ENCODE measurements around the gene DNAJC3. TPM values are rescaled to one million over a fixed set of nuclear protein-coding genes. Genes with fewer than 3 reads are reported as not detected.
"Not testable (repeated sequence)": the region's sequence is repeated elsewhere in the genome, so short reads cannot be mapped to it uniquely, and the experiment has no call there.

The DNAJC3 gene
- total RNA-seq, 4 donors from 2014 or later: 27.1 to 33.5 (median 30.7) TPM

DNA sequence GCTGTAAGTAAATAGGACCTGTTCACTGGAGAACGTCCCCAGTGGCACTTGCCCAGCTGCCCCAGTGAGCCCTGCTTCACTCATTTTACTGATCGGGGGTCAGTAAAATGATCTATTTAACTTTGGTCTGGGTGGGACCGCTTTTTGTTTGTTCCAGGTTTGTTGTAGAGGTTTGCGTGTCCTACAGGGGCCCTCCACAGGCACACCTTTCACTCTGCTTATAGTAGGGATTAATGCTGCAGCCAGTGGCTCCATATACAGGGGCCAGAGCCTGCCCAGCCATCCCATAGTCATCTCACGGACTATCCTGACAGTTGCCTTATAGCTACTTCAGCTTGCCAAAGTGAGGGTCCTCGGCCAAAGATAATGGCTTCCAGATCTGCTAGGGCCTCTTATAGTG, 104.1 kb downstream of the DNAJC3 start:
- no peak overlapping the region for H3K4me3 ChIP-seq
- WGBS: 97% methylated on average over 6 of the region's 6 CpGs
- H3K9me3 ChIP-seq: no peaks in the 10 kb centered on the region
- H3K27ac ChIP-seq: no peak overlapping the region
- H3K36me3 ChIP-seq: peaks cover 17% of the 10 kb centered on the region
- H3K4me1 ChIP-seq: no peaks in the 10 kb centered on the region
- DNase-seq (ENCODE audit: low spot score in 2 of 2): no peak
- no peaks in the 10 kb centered on the region for H3K27me3 ChIP-seq
- TF ChIP-seq POLR2A (IDR thresholded peaks at IDR 0.05) (no peak), EP300 (IDR thresholded peaks at IDR 0.05) (no peak), POLR2AphosphoS5 (IDR thresholded peaks at IDR 0.05) (no peak)
- TF ChIP-seq, protein P1, sequence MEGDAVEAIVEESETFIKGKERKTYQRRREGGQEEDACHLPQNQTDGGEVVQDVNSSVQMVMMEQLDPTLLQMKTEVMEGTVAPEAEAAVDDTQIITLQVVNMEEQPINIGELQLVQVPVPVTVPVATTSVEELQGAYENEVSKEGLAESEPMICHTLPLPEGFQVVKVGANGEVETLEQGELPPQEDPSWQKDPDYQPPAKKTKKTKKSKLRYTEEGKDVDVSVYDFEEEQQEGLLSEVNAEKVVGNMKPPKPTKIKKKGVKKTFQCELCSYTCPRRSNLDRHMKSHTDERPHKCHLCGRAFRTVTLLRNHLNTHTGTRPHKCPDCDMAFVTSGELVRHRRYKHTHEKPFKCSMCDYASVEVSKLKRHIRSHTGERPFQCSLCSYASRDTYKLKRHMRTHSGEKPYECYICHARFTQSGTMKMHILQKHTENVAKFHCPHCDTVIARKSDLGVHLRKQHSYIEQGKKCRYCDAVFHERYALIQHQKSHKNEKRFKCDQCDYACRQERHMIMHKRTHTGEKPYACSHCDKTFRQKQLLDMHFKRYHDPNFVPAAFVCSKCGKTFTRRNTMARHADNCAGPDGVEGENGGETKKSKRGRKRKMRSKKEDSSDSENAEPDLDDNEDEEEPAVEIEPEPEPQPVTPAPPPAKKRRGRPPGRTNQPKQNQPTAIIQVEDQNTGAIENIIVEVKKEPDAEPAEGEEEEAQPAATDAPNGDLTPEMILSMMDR (IDR thresholded peaks at IDR 0.05): no peak

GRCh38 chr13:95781940-95782339, 105.0 kb downstream of the DNAJC3 start:
- not testable (repeated sequence) for H3K27ac ChIP-seq; H3K27me3 ChIP-seq; DNase-seq (ENCODE audit: low spot score in 2 of 2); H3K4me1 ChIP-seq; H3K9me3 ChIP-seq; H3K4me3 ChIP-seq
- H3K36me3 ChIP-seq: peaks cover 19% of the 10 kb centered on the region
- WGBS: 94% methylated on average over 1 of the region's 1 CpG

- Histone ChIP-seq H3K4me1 (no peaks in the 10 kb centered on the region), H3K4me3 (no peak overlapping the region), H3K27ac (no peak overlapping the region), H3K27me3 (no peaks in the 10 kb centered on the region), H3K9me3 (no peaks in the 10 kb centered on the region), H3K36me3 (peaks cover 26% of the 10 kb centered on the region)
- TF ChIP-seq EP300 (IDR thresholded peaks at IDR 0.05): no peak
- no peak for TF ChIP-seq POLR2A (IDR thresholded peaks at IDR 0.05)
- TF ChIP-seq, protein P1 (IDR thresholded peaks at IDR 0.05): no peak
- TF ChIP-seq POLR2AphosphoS5 (IDR thresholded peaks at IDR 0.05): no peak
- DNase-seq (ENCODE audit: low spot score in 2 of 2): no peak
- WGBS: 81% methylated on average over 5 of the region's 5 CpGs
These were observed 106.8 kb downstream of the DNAJC3 start for GRCh38 chr13:95783747-95784146.

DNA sequence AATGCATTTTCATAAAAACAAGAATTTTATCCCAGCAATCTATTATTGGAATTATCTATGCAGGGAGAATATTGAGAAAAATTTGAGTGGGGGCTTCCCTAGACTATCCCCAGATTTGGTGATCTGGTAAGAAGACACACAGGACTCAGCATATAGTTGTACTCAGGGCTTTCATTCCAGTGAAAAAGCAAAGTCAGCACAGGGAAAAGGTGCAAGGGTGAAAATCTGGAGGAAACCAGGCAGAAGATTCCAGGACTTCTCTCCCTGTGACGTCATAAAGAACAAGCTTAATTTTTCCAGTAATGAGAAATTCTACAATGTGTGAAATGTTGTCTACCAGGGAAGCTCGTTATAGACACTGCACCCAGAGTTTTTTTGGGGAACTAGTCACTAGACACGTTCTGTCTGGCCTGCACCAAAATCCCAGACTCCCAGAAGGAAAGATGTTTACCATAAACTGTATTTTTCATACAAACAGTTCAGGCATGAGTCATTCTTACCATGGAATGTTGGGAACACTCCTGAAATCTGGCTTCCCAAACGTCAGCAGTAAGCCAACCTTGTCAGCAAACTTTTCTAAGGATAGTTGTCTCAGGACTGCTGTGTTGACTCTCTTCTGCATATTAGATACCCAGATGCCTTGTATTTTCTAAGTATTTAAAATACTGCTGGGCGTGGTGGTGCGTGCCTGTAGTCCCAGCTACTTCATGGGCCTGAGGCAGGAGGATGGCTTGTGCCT, 107.4 kb downstream of the DNAJC3 start:
- no peak for TF ChIP-seq POLR2A (IDR thresholded peaks at IDR 0.05)
- TF ChIP-seq POLR2AphosphoS5 (IDR thresholded peaks at IDR 0.05): no peak
- TF ChIP-seq, protein P1 (IDR thresholded peaks at IDR 0.05): no peak
- TF ChIP-seq EP300 (IDR thresholded peaks at IDR 0.05): no peak
- WGBS: 64% methylated on average over 6 of the region's 6 CpGs
- Histone ChIP-seq H3K27ac (no peak overlapping the region), H3K9me3 (no peaks in the 10 kb centered on the region), H3K4me3 (no peak overlapping the region), H3K4me1 (no peaks in the 10 kb centered on the region), H3K36me3 (peaks cover 29% of the 10 kb centered on the region), H3K27me3 (no peaks in the 10 kb centered on the region)
- no peak for DNase-seq (ENCODE audit: low spot score in 2 of 2)

GRCh38 chr13:95784900-95785290, 108.0 kb downstream of the DNAJC3 start:
- Histone ChIP-seq H3K27me3 (no peaks in the 10 kb centered on the region), H3K9me3 (no peaks in the 10 kb centered on the region), H3K27ac (no peak overlapping the region), H3K4me1 (no peaks in the 10 kb centered on the region), H3K36me3 (peaks cover 32% of the 10 kb centered on the region), H3K4me3 (no peak overlapping the region)
- WGBS: 85% methylated on average over 3 of the region's 3 CpGs
- DNase-seq (ENCODE audit: low spot score in 2 of 2): no peak
- TF ChIP-seq EP300 (IDR thresholded peaks at IDR 0.05): no peak
- TF ChIP-seq, protein P1 (IDR thresholded peaks at IDR 0.05): no peak
- no peak for TF ChIP-seq POLR2AphosphoS5 (IDR thresholded peaks at IDR 0.05)
- no peak for TF ChIP-seq POLR2A (IDR thresholded peaks at IDR 0.05)
